Measurements from ENCODE around the gene MAPK1IP1L. TPM values are rescaled to one million over a fixed set of nuclear protein-coding genes. Genes with fewer than 3 reads are reported as not detected.

Gene MAPK1IP1L
- total RNA-seq, 6 experiments from 2014 or later: 21.2 to 49.8 (median 34.6) TPM

- no peaks in the 10 kb centered on the region for H3K36me3 ChIP-seq
- ATAC-seq: no peak
- no peaks in the 10 kb centered on the region for H3K9me3 ChIP-seq
- H3K27me3 ChIP-seq: no peaks in the 10 kb centered on the region
- 30% methylated on average over 7 of the region's 7 CpGs for WGBS (ENCODE audit: insufficient coverage, low coverage, low lambda C conversion rate, missing lambda C conversion rate)
- TF ChIP-seq CTCF (IDR thresholded peaks at IDR 0.05): no peak
- intact Hi-C loops (cut with DNase I): no loop called here
- DNase-seq: no peak
- H3K27ac ChIP-seq: no peak overlapping the region
- peak overlapping the region in 2 of 3 donors; percentile 69 to 73 for H3K4me3 ChIP-seq
- H3K4me1 ChIP-seq: peaks cover 0 to 15% (median 3%) of the 10 kb centered on the region in 4 donors
These were observed 25.5 kb upstream of the MAPK1IP1L start for GRCh38 chr14:55025948-55026347.

- Histone ChIP-seq H3K27ac (peak overlapping the region in 2 of 3 donors; percentile 49 to 65), H3K9me3 (no peaks in the 10 kb centered on the region), H3K36me3 (no peaks in the 10 kb centered on the region), H3K27me3 (no peaks in the 10 kb centered on the region), H3K4me3 (peak overlapping the region; percentile 69 to 84 (median 73)), H3K4me1 (peaks cover 0 to 15% (median 3%) of the 10 kb centered on the region in 4 donors)
- intact Hi-C loops (cut with DNase I): no loop called here
- ATAC-seq (no peak), DNase-seq (no peak)
- WGBS (ENCODE audit: insufficient coverage, low coverage, low lambda C conversion rate, missing lambda C conversion rate): 7% methylated on average over 9 of the region's 9 CpGs
- TF ChIP-seq POLR2A (IDR thresholded peaks at IDR 0.05): no peak
- no peak for TF ChIP-seq CTCF (IDR thresholded peaks at IDR 0.05)
These were observed 25.0 kb upstream of the MAPK1IP1L start for GRCh38 chr14:55026441-55026792.

GRCh38 chr14:55026793-55027561, 24.5 kb upstream of the MAPK1IP1L start, which contains the start of the genes SOCS4 and WDHD1:
SOCS4 (plus strand) TSS chr14:55027236; CDS start chr14:55043042, 15,806 bp downstream.
WDHD1 (minus strand) TSS chr14:55027099; CDS start chr14:55026787, 312 bp downstream.
- H3K36me3 ChIP-seq: no peaks in the 10 kb centered on the region
- peak; percentile 96 to 97 (median 97) for DNase-seq
- peak in 3 of 4 donors; percentile 8 to 36 (median 26) for TF ChIP-seq CTCF (IDR thresholded peaks at IDR 0.05)
- TF ChIP-seq POLR2A (IDR thresholded peaks at IDR 0.05): peak; percentile 85
- peak; percentile 99 to 100 (median 100) for ATAC-seq
- no peaks in the 10 kb centered on the region for H3K27me3 ChIP-seq
- peaks cover 0 to 15% (median 3%) of the 10 kb centered on the region in 4 donors for H3K4me1 ChIP-seq
- 0% methylated on average over 9 of the region's 56 CpGs for WGBS (ENCODE audit: insufficient coverage, low coverage, low lambda C conversion rate, missing lambda C conversion rate)
- intact Hi-C loops (cut with DNase I): no loop called here
- H3K4me3 ChIP-seq: peak within 1 kb of the TSS; percentile 69 to 84 (median 73)
- no peaks in the 10 kb centered on the region for H3K9me3 ChIP-seq
- H3K27ac ChIP-seq: peak within 1 kb of the TSS; percentile 27 to 65 (median 49)

- H3K27ac ChIP-seq: no peak overlapping the region
- TF ChIP-seq POLR2A (IDR thresholded peaks at IDR 0.05) (no peak), CTCF (IDR thresholded peaks at IDR 0.05) (no peak)
- H3K27me3 ChIP-seq: no peaks in the 10 kb centered on the region
- WGBS (ENCODE audit: insufficient coverage, low coverage, low lambda C conversion rate, missing lambda C conversion rate): 3% methylated on average over 8 of the region's 8 CpGs
- no peaks in the 10 kb centered on the region for H3K9me3 ChIP-seq
- intact Hi-C loops (cut with DNase I): no loop called here
- DNase-seq (no peak), ATAC-seq (no peak)
- peak overlapping the region; percentile 69 to 84 (median 73) for H3K4me3 ChIP-seq
- no peaks in the 10 kb centered on the region for H3K36me3 ChIP-seq
- peaks cover 0 to 15% (median 3%) of the 10 kb centered on the region in 4 donors for H3K4me1 ChIP-seq
These were observed 23.4 kb upstream of the MAPK1IP1L start for GRCh38 chr14:55028066-55028465.
